ENCODE results near the gene ZNRF1. TPM values are rescaled to one million over a fixed set of nuclear protein-coding genes. Genes with fewer than 3 reads are reported as not detected.
"Not testable (repeated sequence)": the region's sequence is repeated elsewhere in the genome, so short reads cannot be mapped to it uniquely, and the experiment has no call there.

Gene ZNRF1
- total and polyA plus RNA-seq, 5 donors from 2014 or later, result 3.2 to 15.1 (median 6.2) TPM

GRCh38 chr16:75022567-75022966 lies 23.7 kb downstream of the ZNRF1 start:
- H3K4me3 ChIP-seq (ENCODE audit: low read depth, low read length), result no peak overlapping the region
- H3K36me3 ChIP-seq (ENCODE audit: control insufficient read depth, insufficient read depth, low read length), result no peaks in the 10 kb centered on the region
- no peak overlapping the region for H3K27ac ChIP-seq (ENCODE audit: insufficient read depth, low read length, poor library complexity, severe bottlenecking)
- Mint-ChIP-seq H3K9me3 (peaks cover 0 to 16% (median 1%) of the 10 kb centered on the region in 7 donors), H3K27me3 (no peaks in the 10 kb centered on the region), H3K27ac (peak overlapping the region in 1 of 3 donors; percentile 20), H3K36me3 (no peaks in the 10 kb centered on the region), H3K4me3 (no peak overlapping the region), H3K4me1 (peaks cover 14 to 34% (median 18%) of the 10 kb centered on the region in 4 donors)
- ATAC-seq (ENCODE audit: low read depth in 2 of 2) (no peak), DNase-seq (no peak)
- no peaks in the 10 kb centered on the region for H3K27me3 ChIP-seq (ENCODE audit: control insufficient read depth, insufficient read depth, low read length)
- H3K9me3 ChIP-seq (ENCODE audit: control insufficient read depth in 2 of 2, low read length in 2 of 2), result peaks cover 4 to 7% of the 10 kb centered on the region in 2 experiments
- H3K4me1 ChIP-seq (ENCODE audit: control insufficient read depth, insufficient read depth, low read length, poor library complexity, severe bottlenecking), result peaks cover 10% of the 10 kb centered on the region

DNA sequence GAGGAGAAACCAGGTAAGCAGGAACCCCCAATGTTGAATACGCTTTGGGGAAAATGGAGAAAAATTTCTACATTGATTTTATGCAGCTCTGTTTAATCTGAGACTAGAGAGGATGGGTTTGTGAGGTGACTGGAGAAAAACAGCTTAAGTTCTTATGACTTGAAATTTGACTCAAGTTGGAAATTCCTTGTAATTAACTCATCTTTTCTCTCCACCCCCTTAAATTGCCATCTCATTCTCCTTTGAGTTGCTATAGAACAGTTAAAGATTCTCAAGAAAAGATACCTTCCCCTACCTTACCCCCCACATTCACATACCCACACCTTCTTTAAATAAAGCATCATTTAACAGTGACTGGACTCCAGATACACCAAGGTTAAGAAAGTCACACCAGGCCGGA lies 24.2 kb downstream of the ZNRF1 start:
- H3K27ac ChIP-seq (ENCODE audit: insufficient read depth, low read length, poor library complexity, severe bottlenecking), result no peak overlapping the region
- Mint-ChIP-seq H3K9me3 (peaks cover 0 to 16% (median 1%) of the 10 kb centered on the region in 7 donors), H3K4me1 (peaks cover 12 to 30% (median 17%) of the 10 kb centered on the region in 4 donors), H3K4me3 (no peak overlapping the region), H3K27me3 (no peaks in the 10 kb centered on the region), H3K36me3 (no peaks in the 10 kb centered on the region), H3K27ac (peak overlapping the region in 1 of 3 donors; percentile 20)
- H3K27me3 ChIP-seq (ENCODE audit: control insufficient read depth, insufficient read depth, low read length), result no peaks in the 10 kb centered on the region
- H3K4me3 ChIP-seq (ENCODE audit: low read depth, low read length), result no peak overlapping the region
- DNase-seq (no peak), ATAC-seq (ENCODE audit: low read depth in 2 of 2) (no peak)
- H3K9me3 ChIP-seq (ENCODE audit: control insufficient read depth in 2 of 2, low read length in 2 of 2), result peaks cover 4 to 7% of the 10 kb centered on the region in 2 experiments
- H3K4me1 ChIP-seq (ENCODE audit: control insufficient read depth, insufficient read depth, low read length, poor library complexity, severe bottlenecking), result peaks cover 10% of the 10 kb centered on the region
- no peaks in the 10 kb centered on the region for H3K36me3 ChIP-seq (ENCODE audit: control insufficient read depth, insufficient read depth, low read length)

- H3K36me3 Mint-ChIP-seq, result no peaks in the 10 kb centered on the region
- DNase-seq (no peak), ATAC-seq (ENCODE audit: low read depth in 2 of 2) (no peak)
- no peaks in the 10 kb centered on the region for H3K27me3 ChIP-seq (ENCODE audit: control insufficient read depth, insufficient read depth, low read length)
- H3K27me3 Mint-ChIP-seq, result no peaks in the 10 kb centered on the region
- H3K27ac ChIP-seq (ENCODE audit: insufficient read depth, low read length, poor library complexity, severe bottlenecking), result peak overlapping the region; percentile 54
- peak overlapping the region; percentile 59 to 74 (median 70) for H3K27ac Mint-ChIP-seq
- H3K36me3 ChIP-seq (ENCODE audit: control insufficient read depth, insufficient read depth, low read length), result no peaks in the 10 kb centered on the region
- peaks cover 0 to 16% (median 1%) of the 10 kb centered on the region in 7 donors for H3K9me3 Mint-ChIP-seq
- peaks cover 10% of the 10 kb centered on the region for H3K4me1 ChIP-seq (ENCODE audit: control insufficient read depth, insufficient read depth, low read length, poor library complexity, severe bottlenecking)
- peak overlapping the region in 3 of 4 donors; percentile 1 to 5 (median 2) for H3K4me3 Mint-ChIP-seq
- peaks cover 12 to 21% (median 15%) of the 10 kb centered on the region in 4 donors for H3K4me1 Mint-ChIP-seq
- peaks cover 4 to 7% of the 10 kb centered on the region in 2 experiments for H3K9me3 ChIP-seq (ENCODE audit: control insufficient read depth in 2 of 2, low read length in 2 of 2)
- peak overlapping the region; percentile 22 for H3K4me3 ChIP-seq (ENCODE audit: low read depth, low read length)
These were observed 25.4 kb downstream of the ZNRF1 start for GRCh38 chr16:75024182-75024581.

DNA sequence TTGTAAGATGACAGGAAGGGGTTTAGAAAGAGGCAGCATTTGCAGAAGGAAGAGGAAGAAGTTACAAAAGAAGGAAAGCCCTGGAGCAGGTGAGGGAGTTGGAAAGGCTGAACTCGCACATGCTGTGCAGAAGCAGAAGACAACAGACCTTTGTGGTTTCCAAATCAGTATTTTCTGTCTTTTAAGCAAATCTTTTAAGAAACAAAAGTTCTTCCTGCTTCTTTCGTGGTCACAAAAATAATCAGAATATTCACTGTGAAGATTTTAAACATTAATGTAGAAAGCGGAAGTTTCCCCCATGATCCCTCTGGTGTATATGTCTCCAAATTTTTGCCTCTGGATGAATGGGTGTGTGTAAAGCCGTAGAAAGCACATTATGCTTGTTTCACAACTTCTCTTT lies 25.8 kb downstream of the ZNRF1 start:
- no peaks in the 10 kb centered on the region for H3K27me3 ChIP-seq (ENCODE audit: control insufficient read depth, insufficient read depth, low read length)
- H3K27ac ChIP-seq (ENCODE audit: insufficient read depth, low read length, poor library complexity, severe bottlenecking), result peak overlapping the region; percentile 54
- Mint-ChIP-seq H3K4me3 (peak overlapping the region in 3 of 4 donors; percentile 1 to 5 (median 2)), H3K36me3 (no peaks in the 10 kb centered on the region), H3K9me3 (peaks cover 0 to 16% (median 1%) of the 10 kb centered on the region in 7 donors), H3K27me3 (no peaks in the 10 kb centered on the region), H3K4me1 (peaks cover 12 to 17% (median 14%) of the 10 kb centered on the region in 4 donors), H3K27ac (peak overlapping the region; percentile 59 to 74 (median 70))
- H3K9me3 ChIP-seq (ENCODE audit: control insufficient read depth in 2 of 2, low read length in 2 of 2), result peaks cover 4 to 7% of the 10 kb centered on the region in 2 experiments
- DNase-seq (no peak), ATAC-seq (ENCODE audit: low read depth in 2 of 2) (no peak)
- peak overlapping the region; percentile 22 for H3K4me3 ChIP-seq (ENCODE audit: low read depth, low read length)
- H3K36me3 ChIP-seq (ENCODE audit: control insufficient read depth, insufficient read depth, low read length), result no peaks in the 10 kb centered on the region
- peaks cover 10% of the 10 kb centered on the region for H3K4me1 ChIP-seq (ENCODE audit: control insufficient read depth, insufficient read depth, low read length, poor library complexity, severe bottlenecking)

DNA sequence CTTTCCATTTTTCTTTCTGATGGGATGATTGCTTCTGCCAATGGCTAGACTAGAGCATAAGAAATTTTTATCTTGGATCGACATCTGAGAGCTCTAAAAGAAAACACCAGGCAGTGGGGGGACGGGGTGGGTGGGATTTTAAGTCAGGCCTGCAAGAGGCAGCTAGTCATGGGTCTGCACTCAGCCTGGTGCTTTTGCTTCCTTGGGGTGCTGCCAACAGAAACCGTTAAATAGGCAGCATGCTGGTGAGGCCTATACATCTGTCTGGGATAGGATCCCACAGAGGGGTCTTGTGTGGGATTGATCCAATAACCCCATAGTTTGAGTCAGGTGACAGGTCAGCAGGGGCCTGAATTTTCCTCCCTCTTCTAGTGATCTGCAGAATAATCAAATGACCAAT lies 26.9 kb downstream of the ZNRF1 start:
- Mint-ChIP-seq H3K9me3 (peaks cover 0 to 15% (median 1%) of the 10 kb centered on the region in 7 donors), H3K4me3 (no peak overlapping the region), H3K27me3 (no peaks in the 10 kb centered on the region), H3K27ac (peak overlapping the region in 1 of 3 donors; percentile 12), H3K36me3 (no peaks in the 10 kb centered on the region), H3K4me1 (peaks cover 13 to 25% (median 16%) of the 10 kb centered on the region in 4 donors)
- Histone ChIP-seq H3K9me3 (ENCODE audit: control insufficient read depth in 2 of 2, low read length in 2 of 2) (peaks cover 4 to 7% of the 10 kb centered on the region in 2 experiments), H3K36me3 (ENCODE audit: control insufficient read depth, insufficient read depth, low read length) (no peaks in the 10 kb centered on the region), H3K27me3 (ENCODE audit: control insufficient read depth, insufficient read depth, low read length) (no peaks in the 10 kb centered on the region), H3K4me3 (ENCODE audit: low read depth, low read length) (no peak overlapping the region), H3K27ac (ENCODE audit: insufficient read depth, low read length, poor library complexity, severe bottlenecking) (no peak overlapping the region), H3K4me1 (ENCODE audit: control insufficient read depth, insufficient read depth, low read length, poor library complexity, severe bottlenecking) (peaks cover 10% of the 10 kb centered on the region)
- no peak for ATAC-seq (ENCODE audit: low read depth in 2 of 2)
- no peak for DNase-seq

GRCh38 chr16:75026239-75026891 lies 27.5 kb downstream of the ZNRF1 start:
- not testable (repeated sequence) for DNase-seq; H3K36me3 Mint-ChIP-seq; ATAC-seq (ENCODE audit: low read depth in 2 of 2); H3K27me3 Mint-ChIP-seq; H3K4me3 ChIP-seq (ENCODE audit: low read depth, low read length); H3K9me3 Mint-ChIP-seq; H3K27me3 ChIP-seq (ENCODE audit: control insufficient read depth, insufficient read depth, low read length); H3K27ac ChIP-seq (ENCODE audit: insufficient read depth, low read length, poor library complexity, severe bottlenecking); H3K9me3 ChIP-seq (ENCODE audit: control insufficient read depth in 2 of 2, low read length in 2 of 2); H3K36me3 ChIP-seq (ENCODE audit: control insufficient read depth, insufficient read depth, low read length); H3K4me3 Mint-ChIP-seq
- Mint-ChIP-seq H3K4me1 (peaks cover 13 to 25% (median 16%) of the 10 kb centered on the region in 4 donors), H3K27ac (peak overlapping the region in 1 of 3 donors; percentile 48)
- H3K4me1 ChIP-seq (ENCODE audit: control insufficient read depth, insufficient read depth, low read length, poor library complexity, severe bottlenecking), result peaks cover 10% of the 10 kb centered on the region

DNA sequence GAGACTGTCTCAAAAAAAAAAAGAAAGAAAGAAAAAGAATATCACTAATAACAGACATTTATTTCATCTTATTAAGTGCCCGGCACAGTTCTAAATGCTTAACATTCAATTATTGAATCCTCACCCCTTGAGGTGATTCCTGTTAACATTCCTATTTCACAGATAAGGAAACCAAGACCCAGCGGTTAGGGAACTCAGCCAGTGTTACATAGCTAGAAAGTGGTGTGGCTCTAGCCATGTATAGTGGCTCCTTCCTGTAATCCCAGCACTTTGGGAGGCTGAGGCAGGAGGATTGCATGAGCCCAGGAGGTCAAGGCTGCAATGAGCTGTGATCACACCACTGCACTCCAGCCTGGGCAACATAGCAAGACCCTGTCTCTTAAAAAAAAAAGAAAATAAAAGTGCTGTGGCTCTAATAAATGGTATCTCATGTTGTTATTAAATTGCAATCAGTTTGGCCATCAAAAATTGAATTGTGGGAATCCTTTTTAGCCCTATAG lies 28.1 kb downstream of the ZNRF1 start:
- ATAC-seq (ENCODE audit: low read depth in 2 of 2) (no peak), DNase-seq (no peak)
- no peak overlapping the region for H3K27ac Mint-ChIP-seq
- Histone ChIP-seq H3K27me3 (ENCODE audit: control insufficient read depth, insufficient read depth, low read length) (no peaks in the 10 kb centered on the region), H3K4me1 (ENCODE audit: control insufficient read depth, insufficient read depth, low read length, poor library complexity, severe bottlenecking) (peaks cover 10% of the 10 kb centered on the region), H3K36me3 (ENCODE audit: control insufficient read depth, insufficient read depth, low read length) (no peaks in the 10 kb centered on the region), H3K9me3 (ENCODE audit: control insufficient read depth in 2 of 2, low read length in 2 of 2) (peaks cover 0 to under 1% of the 10 kb centered on the region in 2 experiments), H3K27ac (ENCODE audit: insufficient read depth, low read length, poor library complexity, severe bottlenecking) (no peak overlapping the region), H3K4me3 (ENCODE audit: low read depth, low read length) (no peak overlapping the region)
- no peaks in the 10 kb centered on the region for H3K27me3 Mint-ChIP-seq
- H3K4me3 Mint-ChIP-seq, result no peak overlapping the region
- peaks cover 13 to 25% (median 16%) of the 10 kb centered on the region in 4 donors for H3K4me1 Mint-ChIP-seq
- no peaks in the 10 kb centered on the region for H3K36me3 Mint-ChIP-seq
- H3K9me3 Mint-ChIP-seq, result peaks cover 0 to 4% (median 0%) of the 10 kb centered on the region in 7 donors

All from CD4-positive, CD25-positive, alpha-beta regulatory T cell (primary cell).